GM18517 (cell line): ENCODE data around the gene HDAC4.

Experiments
- ATAC-seq: cut with Tn5 transposase; IDR thresholded peaks from one replicate; pipeline ENCODE4 v1.9.1; 2021; ENCODE audit warnings: mild to moderate bottlenecking, moderate library complexity; ENCODE audit not compliant: unreplicated experiment

HDAC4 gene

GRCh38 chr2:239133945-239134570 is 266.8 kb downstream of the HDAC4 start:
- ATAC-seq: no peak

- ATAC-seq: no peak
These were observed 268.0 kb downstream of the HDAC4 start for GRCh38 chr2:239132786-239133185.

- ATAC-seq: no peak
These were observed 268.6 kb downstream of the HDAC4 start for GRCh38 chr2:239132156-239132709.

- ATAC-seq: no peak
These were observed 269.3 kb downstream of the HDAC4 start for GRCh38 chr2:239131521-239131920.

GRCh38 chr2:239130786-239131325 is 270.0 kb downstream of the HDAC4 start:
- ATAC-seq: no peak

GRCh38 chr2:239130041-239130440 is 270.8 kb downstream of the HDAC4 start:
- no peak for ATAC-seq

- ATAC-seq: no peak
These were observed 271.5 kb downstream of the HDAC4 start for GRCh38 chr2:239129147-239129920.

GRCh38 chr2:239128706-239129105 is 272.1 kb downstream of the HDAC4 start:
- no peak for ATAC-seq

GRCh38 chr2:239127513-239127912 is 273.3 kb downstream of the HDAC4 start:
- ATAC-seq: no peak

GRCh38 chr2:239125726-239126675 is 274.8 kb downstream of the HDAC4 start:
- ATAC-seq: no peak

GRCh38 chr2:239124152-239124899 is 276.5 kb downstream of the HDAC4 start:
- ATAC-seq: no peak

- no peak for ATAC-seq
These were observed 278.3 kb downstream of the HDAC4 start for GRCh38 chr2:239122421-239123110.

GRCh38 chr2:239121600-239122012 is 279.2 kb downstream of the HDAC4 start:
- no peak for ATAC-seq

- no peak for ATAC-seq
These were observed 280.2 kb downstream of the HDAC4 start for GRCh38 chr2:239120664-239121063.

GRCh38 chr2:239119346-239120126 is 281.3 kb downstream of the HDAC4 start:
- ATAC-seq: no peak

- no peak for ATAC-seq
These were observed 282.1 kb downstream of the HDAC4 start for GRCh38 chr2:239118675-239119211.

- no peak for ATAC-seq
These were observed 282.6 kb downstream of the HDAC4 start for GRCh38 chr2:239118264-239118663.

GRCh38 chr2:239117831-239118230 is 283.0 kb downstream of the HDAC4 start:
- no peak for ATAC-seq
